Midbrain (tissue), 1 donor: Measurements from ENCODE around the gene HMX1.

ENCODE experiments used
- DNase-seq: peaks from one replicate; lab custom pipeline; 2025; lab: John Stamatoyannopoulos, UW

HMX1 gene

GRCh38 chr4:8818063-8818881 is 53.4 kb downstream of the HMX1 start:
- no peak for DNase-seq

GRCh38 chr4:8817813-8818062 is 53.9 kb downstream of the HMX1 start:
- DNase-seq = no peak

- no peak for DNase-seq
These were observed 54.4 kb downstream of the HMX1 start for GRCh38 chr4:8817096-8817812.
